ENCODE measurements around the gene DTL.

DNA sequence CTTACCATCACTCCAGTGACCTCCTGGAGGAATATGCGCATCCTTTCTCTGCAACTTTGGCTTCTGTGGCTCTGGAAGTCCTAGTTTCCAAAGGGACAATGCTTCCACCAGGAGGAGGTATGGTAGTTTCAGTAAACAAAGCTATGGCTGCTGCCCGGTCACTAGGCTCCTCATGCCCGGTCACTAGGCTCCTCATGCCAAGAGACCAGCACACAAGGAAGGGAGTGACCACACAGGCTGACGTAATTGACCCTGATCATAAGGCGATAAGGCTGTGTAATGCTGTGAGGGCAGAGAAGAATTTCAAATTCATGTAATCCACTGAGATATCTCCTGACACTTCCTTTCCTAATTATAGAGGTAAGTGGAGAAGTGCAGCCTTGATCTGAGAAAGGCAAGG is 102.9 kb downstream of the DTL start:
- TF ChIP-seq POLR2AphosphoS5 (IDR thresholded peaks at IDR 0.05) (no peak), POLR2A (IDR thresholded peaks at IDR 0.05) (no peak), EP300 (IDR thresholded peaks at IDR 0.05) (no peak)
- TF ChIP-seq, protein P1, sequence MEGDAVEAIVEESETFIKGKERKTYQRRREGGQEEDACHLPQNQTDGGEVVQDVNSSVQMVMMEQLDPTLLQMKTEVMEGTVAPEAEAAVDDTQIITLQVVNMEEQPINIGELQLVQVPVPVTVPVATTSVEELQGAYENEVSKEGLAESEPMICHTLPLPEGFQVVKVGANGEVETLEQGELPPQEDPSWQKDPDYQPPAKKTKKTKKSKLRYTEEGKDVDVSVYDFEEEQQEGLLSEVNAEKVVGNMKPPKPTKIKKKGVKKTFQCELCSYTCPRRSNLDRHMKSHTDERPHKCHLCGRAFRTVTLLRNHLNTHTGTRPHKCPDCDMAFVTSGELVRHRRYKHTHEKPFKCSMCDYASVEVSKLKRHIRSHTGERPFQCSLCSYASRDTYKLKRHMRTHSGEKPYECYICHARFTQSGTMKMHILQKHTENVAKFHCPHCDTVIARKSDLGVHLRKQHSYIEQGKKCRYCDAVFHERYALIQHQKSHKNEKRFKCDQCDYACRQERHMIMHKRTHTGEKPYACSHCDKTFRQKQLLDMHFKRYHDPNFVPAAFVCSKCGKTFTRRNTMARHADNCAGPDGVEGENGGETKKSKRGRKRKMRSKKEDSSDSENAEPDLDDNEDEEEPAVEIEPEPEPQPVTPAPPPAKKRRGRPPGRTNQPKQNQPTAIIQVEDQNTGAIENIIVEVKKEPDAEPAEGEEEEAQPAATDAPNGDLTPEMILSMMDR (IDR thresholded peaks at IDR 0.05) = peak in 2 of 7 experiments; percentile 17 to 48

Data from stomach (tissue), 4 donors.